HCT116 (cell line): Measurements from ENCODE around the gene ARMS2. TPM values are rescaled to one million over a fixed set of nuclear protein-coding genes. Genes with fewer than 3 reads are reported as not detected.

Source experiments
- ATAC-seq: fragments of 200-7000 bp; cut with Tn5 transposase; 2 replicates; pipeline ENCODE4 v1.9.1; 2020; ENCODE audit warnings: mild to moderate bottlenecking, moderate library complexity
- BruUV-seq: library from RNA; stranded (reverse); fragments of 400-500 nt; replicated peaks from 2 replicates; lab custom pipeline; 2021; lab: Mats Ljungman, UMichigan
- CTCF ChIA-PET: fragments of 300-600 bp; sonication (Branson Sonifier 250); formaldehyde crosslinking; loops from one replicate; lab custom pipeline; 2021; ENCODE audit warnings: antibody characterized with exemption; lab: Charles Lee
- POLR2A ChIA-PET: fragments of 300-600, 350-600 bp; sonication (Branson Sonifier 250); formaldehyde crosslinking; loops from one replicate; lab custom pipeline; 2021; ENCODE audit warnings: antibody characterized with exemption; lab: Charles Lee
- RAD21 ChIA-PET, 2 experiments: fragments of 300-600 bp; sonication (Branson Sonifier 250); formaldehyde crosslinking; loops; one replicate each; lab custom pipeline; 2023; ENCODE audit warnings: low total read pairs in 2 of 2; ENCODE audit not compliant: uncharacterized antibody in 2 of 2, unreplicated experiment in 2 of 2, low non-redundant PET in 1 of 2; lab: Charles Lee
- DNase-seq: peaks from one replicate; pipeline ENCODE4 v3.0.0-alpha.2; 2010; ENCODE audit warnings: low read depth, low spot score
- H2AFZ ChIP-seq: fragments of 200-600 bp; shearing (Covaris generic), sonication (generic); 2 replicates; pipeline ENCODE4 v1.6.1; 2017; ENCODE audit warnings: low read depth, mixed run types, mixed read lengths, antibody characterized with exemption, low read length; ENCODE audit not compliant: poor library complexity, severe bottlenecking
- H3K27ac ChIP-seq: 2 replicates; pipeline ENCODE4 v1.5.1; 2012; ENCODE audit warnings: low read depth, low read length
- H3K27me3 ChIP-seq: fragments of 200-600 bp; sonication (generic); 2 replicates; pipeline ENCODE4 v1.6.1; 2016; ENCODE audit warnings: mixed run types, low read length, mixed read lengths; ENCODE audit not compliant: insufficient read depth
- H3K36me3 ChIP-seq, 2 experiments: fragments of 200-500 bp in 1 of 2; fragments of 200-600 bp in 1 of 2; sonication (Bioruptor generic) in 1 of 2; sonication (generic) in 1 of 2; 2 replicates each; pipeline versions ENCODE4 v1.5.1 to v1.6.1; 2014 to 2016; ENCODE audit warnings: low read length in 2 of 2, inconsistent platforms in 1 of 2, mixed read lengths in 1 of 2, mixed run types in 1 of 2; ENCODE audit not compliant: insufficient read depth in 2 of 2, control insufficient read depth in 1 of 2
- H3K4me1 ChIP-seq, 2 experiments: fragments of 200-600 bp in 1 of 2; sonication (generic) in 1 of 2; 2 replicates each; pipeline versions ENCODE4 v1.5.1 to v1.6.1; 2012 to 2017; ENCODE audit warnings: low read length in 2 of 2, inconsistent platforms in 1 of 2, mild to moderate bottlenecking in 1 of 2, mixed read lengths in 1 of 2, mixed run types in 1 of 2, moderate library complexity in 1 of 2; ENCODE audit not compliant: insufficient read depth in 2 of 2, control insufficient read depth in 1 of 2
- H3K4me2 ChIP-seq: fragments of 200-600 bp; sonication (generic); 2 replicates; pipeline ENCODE4 v1.6.1; 2017; ENCODE audit warnings: mixed run types, low read length, mixed read lengths
- H3K4me3 ChIP-seq, 2 experiments: fragments of 200-600 bp in 1 of 2; sonication (generic) in 1 of 2; replicated peaks in 1 of 2; 2 replicates each; pipeline ENCODE4 v1.5.1; 2011 to 2016; ENCODE audit warnings: low read length in 2 of 2, control low read depth in 1 of 2, low read depth in 1 of 2, mild to moderate bottlenecking in 1 of 2, mixed read lengths in 1 of 2, mixed run types in 1 of 2
- H3K79me2 ChIP-seq: fragments of 200-600 bp; sonication (generic); 2 replicates; pipeline ENCODE4 v1.6.1; 2017; ENCODE audit warnings: mild to moderate bottlenecking, mixed run types, low read length, moderate library complexity, mixed read lengths; ENCODE audit not compliant: insufficient read depth
- H3K9ac ChIP-seq: fragments of 200-600 bp; sonication (generic); 2 replicates; pipeline ENCODE4 v1.6.1; 2016; ENCODE audit warnings: low read length, mixed read lengths
- H3K9me2 ChIP-seq: fragments of 200-600 bp; sonication (generic), shearing (Covaris generic); 2 replicates; pipeline ENCODE4 v1.6.1; 2017; ENCODE audit warnings: mixed run types, mild to moderate bottlenecking, moderate library complexity; ENCODE audit not compliant: insufficient read depth
- H3K9me3 ChIP-seq, 2 experiments: fragments of 200-500 bp in 1 of 2; fragments of 200-600 bp in 1 of 2; sonication (Bioruptor generic) in 1 of 2; sonication (generic) in 1 of 2; 2 replicates each; pipeline ENCODE4 v1.6.1; 2014 to 2017; ENCODE audit warnings: low read length in 2 of 2, mixed read lengths in 2 of 2, inconsistent platforms in 1 of 2, low read depth in 1 of 2, mild to moderate bottlenecking in 1 of 2, mixed run types in 1 of 2, moderate library complexity in 1 of 2; ENCODE audit not compliant: control insufficient read depth in 1 of 2, insufficient read depth in 1 of 2
- H4K20me1 ChIP-seq: fragments of 200-600 bp; sonication (generic), shearing (Covaris generic); 2 replicates; pipeline ENCODE4 v1.6.1; 2017; ENCODE audit warnings: mixed run types, mild to moderate bottlenecking, moderate library complexity; ENCODE audit not compliant: insufficient read depth
- CBX3 ChIP-seq: IDR thresholded peaks from 2 replicates; pipeline ENCODE4 v1.6.1; 2012; ENCODE audit warnings: low read depth
- ELF1 ChIP-seq: IDR thresholded peaks from 2 replicates; pipeline ENCODE4 v1.6.1; 2012; ENCODE audit warnings: low read depth, borderline replicate concordance
- EZH2 ChIP-seq: fragments of 200-600 bp; sonication (generic); IDR thresholded peaks from 2 replicates; pipeline ENCODE4 v1.6.1; 2017; ENCODE audit warnings: antibody characterized with exemption, mixed run types
- FOSL1 ChIP-seq: IDR thresholded peaks from 2 replicates; pipeline ENCODE4 v1.6.1; 2012; ENCODE audit warnings: low read depth
- JUND ChIP-seq: IDR thresholded peaks from 2 replicates; pipeline ENCODE4 v1.6.1; 2012
- MAX ChIP-seq: IDR thresholded peaks from 2 replicates; pipeline ENCODE4 v1.6.1; 2012
- POLR2A ChIP-seq: IDR thresholded peaks from 2 replicates; pipeline ENCODE4 v1.7.0; 2011; ENCODE audit warnings: borderline replicate concordance; ENCODE audit not compliant: insufficient read depth, insufficient read length; ENCODE audit errors: extremely low read depth
- RAD21 ChIP-seq: IDR thresholded peaks from 2 replicates; pipeline ENCODE4 v1.6.1; 2012; ENCODE audit warnings: low read depth, mild to moderate bottlenecking
- SIN3A ChIP-seq: IDR thresholded peaks from 2 replicates; pipeline ENCODE4 v1.6.1; 2012; ENCODE audit warnings: low read depth
- SP1 ChIP-seq: IDR thresholded peaks from 2 replicates; pipeline ENCODE4 v1.6.1; 2012; ENCODE audit warnings: low read depth
- ZBTB33 ChIP-seq: IDR thresholded peaks from 2 replicates; pipeline ENCODE4 v1.6.1; 2011; ENCODE audit warnings: mild to moderate bottlenecking, low read length, moderate library complexity; ENCODE audit not compliant: insufficient replicate concordance; ENCODE audit errors: extremely low read depth
- ZFX ChIP-seq: fragments of 450-650 bp; IDR thresholded peaks from 2 replicates; pipeline ENCODE4 v1.6.1; 2017
- ZNF274 ChIP-seq: fragments of 200-500 bp; sonication (Bioruptor generic); IDR thresholded peaks from 2 replicates; pipeline ENCODE4 v1.6.1; 2014; ENCODE audit warnings: mild to moderate bottlenecking, low read depth, low read length, inconsistent platforms
- intact Hi-C: fragments of 100-400 bp; cut with micrococcal nuclease; formaldehyde crosslinking; loops from 2 replicates; pipeline ENCODE4 v1.10.0; 2022
- total RNA-seq: library from RNA; stranded (reverse); gene quantifications from one replicate; pipeline ENCODE4 v1.2.1, GENCODE V29; 2021; ENCODE audit not compliant: unreplicated experiment
- TF ChIP-seq, protein P1 (sequence below): IDR thresholded peaks from 2 replicates; pipeline ENCODE4 v1.6.1; 2012; ENCODE audit warnings: low read depth

Gene ARMS2
- total RNA-seq, 1 experiment from 2014 or later = not detected

DNA sequence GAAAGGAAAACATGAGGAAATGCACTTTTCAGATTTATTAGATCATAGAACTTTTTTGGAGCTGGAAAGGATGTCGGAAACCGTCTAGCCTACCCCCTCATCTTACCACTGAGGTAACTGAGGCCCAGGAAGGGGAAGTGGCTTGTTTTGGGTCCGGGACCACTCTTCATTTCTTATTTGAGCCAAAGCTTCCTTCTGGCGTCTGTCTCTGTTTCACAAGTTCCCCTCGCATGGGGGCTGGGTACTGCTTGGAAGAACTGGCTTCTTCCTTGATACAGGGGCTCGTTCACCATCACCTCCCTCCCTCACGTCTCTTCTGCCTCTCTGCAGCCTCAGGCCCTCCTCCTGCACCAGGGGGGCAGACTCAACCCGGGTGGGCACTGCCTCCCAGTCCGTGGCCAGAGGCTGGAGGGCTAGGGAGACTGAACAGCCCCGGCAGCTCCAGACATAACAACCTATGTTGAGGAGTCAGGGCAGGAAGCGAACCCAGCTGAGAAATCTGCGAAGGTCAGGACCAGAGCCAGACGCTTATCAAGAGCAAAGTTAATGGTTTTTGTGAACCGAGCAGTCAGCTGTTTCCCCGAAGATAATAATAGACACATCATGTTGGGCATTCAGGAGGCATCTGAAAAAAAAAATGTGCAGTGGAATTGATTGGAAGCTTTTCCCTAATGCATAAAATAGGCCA is 19.8 kb downstream of the ARMS2 start:
- TF ChIP-seq ZFX (no peak), SIN3A (no peak), EZH2 (no peak), ZNF274 (no peak), MAX (no peak), ZBTB33 (no peak), JUND (no peak), CBX3 (no peak), SP1 (no peak), POLR2A (no peak), FOSL1 (no peak), RAD21 (no peak), ELF1 (no peak)
- TF ChIP-seq, protein P1, sequence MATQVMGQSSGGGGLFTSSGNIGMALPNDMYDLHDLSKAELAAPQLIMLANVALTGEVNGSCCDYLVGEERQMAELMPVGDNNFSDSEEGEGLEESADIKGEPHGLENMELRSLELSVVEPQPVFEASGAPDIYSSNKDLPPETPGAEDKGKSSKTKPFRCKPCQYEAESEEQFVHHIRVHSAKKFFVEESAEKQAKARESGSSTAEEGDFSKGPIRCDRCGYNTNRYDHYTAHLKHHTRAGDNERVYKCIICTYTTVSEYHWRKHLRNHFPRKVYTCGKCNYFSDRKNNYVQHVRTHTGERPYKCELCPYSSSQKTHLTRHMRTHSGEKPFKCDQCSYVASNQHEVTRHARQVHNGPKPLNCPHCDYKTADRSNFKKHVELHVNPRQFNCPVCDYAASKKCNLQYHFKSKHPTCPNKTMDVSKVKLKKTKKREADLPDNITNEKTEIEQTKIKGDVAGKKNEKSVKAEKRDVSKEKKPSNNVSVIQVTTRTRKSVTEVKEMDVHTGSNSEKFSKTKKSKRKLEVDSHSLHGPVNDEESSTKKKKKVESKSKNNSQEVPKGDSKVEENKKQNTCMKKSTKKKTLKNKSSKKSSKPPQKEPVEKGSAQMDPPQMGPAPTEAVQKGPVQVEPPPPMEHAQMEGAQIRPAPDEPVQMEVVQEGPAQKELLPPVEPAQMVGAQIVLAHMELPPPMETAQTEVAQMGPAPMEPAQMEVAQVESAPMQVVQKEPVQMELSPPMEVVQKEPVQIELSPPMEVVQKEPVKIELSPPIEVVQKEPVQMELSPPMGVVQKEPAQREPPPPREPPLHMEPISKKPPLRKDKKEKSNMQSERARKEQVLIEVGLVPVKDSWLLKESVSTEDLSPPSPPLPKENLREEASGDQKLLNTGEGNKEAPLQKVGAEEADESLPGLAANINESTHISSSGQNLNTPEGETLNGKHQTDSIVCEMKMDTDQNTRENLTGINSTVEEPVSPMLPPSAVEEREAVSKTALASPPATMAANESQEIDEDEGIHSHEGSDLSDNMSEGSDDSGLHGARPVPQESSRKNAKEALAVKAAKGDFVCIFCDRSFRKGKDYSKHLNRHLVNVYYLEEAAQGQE = no peak
- Histone ChIP-seq H4K20me1 (no peaks in the 10 kb centered on the region), H3K27ac (no peak overlapping the region), H3K9me2 (no peaks in the 10 kb centered on the region), H3K27me3 (no peaks in the 10 kb centered on the region), H3K79me2 (no peaks in the 10 kb centered on the region), H3K36me3 (no peaks in the 10 kb centered on the region), H2AFZ (no peak overlapping the region), H3K4me3 (no peak overlapping the region), H3K9ac (no peak overlapping the region), H3K9me3 (no peaks in the 10 kb centered on the region), H3K4me1 (peaks cover 4% of the 10 kb centered on the region in 2 experiments; a peak in 3 of 4 replicates), H3K4me2 (no peak overlapping the region)
- no TSS peak for BruUV-seq
- DNase-seq = no peak
- no peak for ATAC-seq
- RAD21 ChIA-PET = no interaction called here
- intact Hi-C loops = no loop called here
- CTCF ChIA-PET = no interaction called here
- POLR2A ChIA-PET = no interaction called here
